Measurements from ENCODE around the gene TMBIM1.
"Not testable (repeated sequence)": the region's sequence is repeated elsewhere in the genome, so short reads cannot be mapped to it uniquely, and the experiment has no call there.

The TMBIM1 gene

DNA sequence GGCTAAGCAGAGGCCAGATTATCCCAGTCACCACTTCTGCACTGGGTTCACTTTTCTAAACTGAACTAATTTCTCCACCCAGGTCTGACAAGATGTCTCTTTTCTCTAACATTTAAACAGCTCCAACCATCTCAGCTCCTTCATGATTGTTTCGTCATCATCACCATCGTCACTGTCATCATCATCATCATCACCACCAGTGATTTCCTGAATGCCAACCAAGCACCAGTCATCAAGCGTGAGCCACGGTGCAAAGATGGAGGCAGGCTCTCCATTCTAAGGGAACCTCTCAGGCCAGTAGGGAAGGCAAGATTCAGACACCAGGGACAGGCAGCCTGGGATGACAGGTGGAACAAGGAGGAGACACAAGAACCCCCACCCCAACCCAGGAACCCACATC is 25.5 kb upstream of the TMBIM1 start:
- DNase-seq: no peak

DNA sequence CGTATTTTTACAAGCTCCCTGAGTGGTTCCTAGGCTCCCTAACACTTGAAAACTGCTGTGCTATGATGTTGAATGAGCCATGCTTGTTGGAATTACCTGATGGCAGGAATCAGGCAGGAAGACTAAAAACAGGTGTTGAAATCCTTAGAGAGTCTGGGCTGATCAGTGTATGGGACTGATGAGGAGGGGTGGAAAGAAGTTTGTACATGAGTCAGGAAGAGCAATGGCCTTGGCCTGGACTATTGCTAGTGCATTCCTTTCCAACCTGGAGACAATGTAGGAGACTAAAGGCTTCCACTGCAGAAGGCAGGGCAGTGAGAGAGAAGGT is 25.0 kb upstream of the TMBIM1 start:
- no peak for DNase-seq

GRCh38 chr2:218315397-218315796 is 23.1 kb upstream of the TMBIM1 start:
- DNase-seq: no peak

DNA sequence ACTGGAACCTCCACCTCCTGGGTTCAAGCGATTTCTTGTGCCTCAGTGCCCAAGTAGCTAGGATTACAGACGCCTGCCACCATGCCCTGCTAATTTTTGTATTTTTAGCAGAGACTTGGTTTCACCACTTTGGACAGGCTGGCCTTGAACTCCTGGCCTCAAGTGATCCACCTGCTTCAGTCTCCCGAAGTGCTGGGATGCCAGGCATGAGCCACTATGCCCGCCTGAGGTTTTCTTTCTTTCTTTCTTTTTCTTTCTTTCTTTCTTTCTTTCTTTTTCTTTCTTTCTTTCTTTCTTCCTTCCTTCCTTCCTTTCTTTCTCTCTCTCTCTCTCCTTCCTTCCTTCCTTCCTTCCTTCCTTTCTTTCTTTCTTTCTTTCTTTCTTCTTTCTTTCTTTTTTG is 22.5 kb upstream of the TMBIM1 start:
- not testable (repeated sequence) for DNase-seq

- DNase-seq: no peak
Observed at GRCh38 chr2:218313356-218313755, 21.1 kb upstream of the TMBIM1 start.

DNA sequence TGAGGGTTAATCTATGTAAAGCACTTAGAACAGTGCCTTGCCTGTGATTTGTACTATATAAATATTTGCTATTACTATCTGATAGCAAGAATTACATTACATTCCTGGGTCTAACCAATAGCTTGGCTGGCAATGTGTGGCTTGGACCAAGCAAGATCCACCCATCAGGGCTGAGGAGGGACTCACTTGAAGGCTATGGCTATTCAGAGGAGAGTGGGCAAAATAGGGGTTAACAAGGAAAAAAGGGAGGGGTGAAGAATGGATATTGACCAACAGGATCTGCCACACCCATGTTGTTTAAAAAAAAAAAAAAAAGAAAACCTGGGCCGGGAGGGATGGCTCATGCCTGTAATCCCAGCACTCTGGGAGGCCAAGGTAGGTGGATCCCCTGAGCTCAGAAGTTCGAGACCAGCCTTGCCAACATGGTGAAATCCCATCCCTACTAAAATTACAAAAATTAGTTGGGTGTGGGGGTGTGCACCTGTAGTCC is 20.0 kb upstream of the TMBIM1 start:
- DNase-seq: no peak

GRCh38 chr2:218311541-218312266 is 19.4 kb upstream of the TMBIM1 start:
- not testable (repeated sequence) for DNase-seq

DNA sequence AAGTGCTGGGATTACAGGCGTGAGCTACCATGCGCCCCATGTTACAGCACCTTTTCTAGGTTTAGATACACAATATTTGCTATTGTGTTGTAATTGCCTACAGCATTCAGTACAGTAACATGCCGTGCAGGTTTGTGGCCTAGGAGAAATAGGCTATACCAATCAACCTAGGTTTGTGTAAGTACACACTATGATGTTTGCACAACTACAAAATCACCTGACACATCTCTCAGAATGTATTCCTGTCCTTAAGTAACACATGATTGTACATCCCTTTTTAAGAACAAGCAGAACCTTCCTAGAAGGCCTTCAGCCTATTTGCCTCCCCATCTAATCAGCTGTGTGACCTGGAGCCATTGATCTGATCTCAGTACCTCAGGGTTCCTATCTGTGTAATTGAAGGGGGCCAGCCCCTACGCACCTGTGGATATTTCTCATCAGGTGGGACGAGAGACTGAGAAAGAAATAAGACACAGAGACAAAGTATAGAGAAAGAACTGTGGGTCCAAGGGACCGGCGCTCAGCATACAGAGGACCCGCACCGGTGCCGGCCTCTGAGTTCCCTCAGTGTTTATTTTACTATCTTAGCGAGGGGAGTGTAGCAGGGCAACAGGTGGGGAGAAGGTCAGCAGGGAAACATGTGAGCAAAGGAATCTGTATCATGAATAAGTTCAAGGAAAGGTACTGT is 18.7 kb upstream of the TMBIM1 start:
- DNase-seq: no peak

GRCh38 chr2:218307415-218308090 is 15.2 kb upstream of the TMBIM1 start:
- DNase-seq: no peak

- DNase-seq: no peak
Observed at GRCh38 chr2:218306184-218306920, 14.0 kb upstream of the TMBIM1 start.

DNA sequence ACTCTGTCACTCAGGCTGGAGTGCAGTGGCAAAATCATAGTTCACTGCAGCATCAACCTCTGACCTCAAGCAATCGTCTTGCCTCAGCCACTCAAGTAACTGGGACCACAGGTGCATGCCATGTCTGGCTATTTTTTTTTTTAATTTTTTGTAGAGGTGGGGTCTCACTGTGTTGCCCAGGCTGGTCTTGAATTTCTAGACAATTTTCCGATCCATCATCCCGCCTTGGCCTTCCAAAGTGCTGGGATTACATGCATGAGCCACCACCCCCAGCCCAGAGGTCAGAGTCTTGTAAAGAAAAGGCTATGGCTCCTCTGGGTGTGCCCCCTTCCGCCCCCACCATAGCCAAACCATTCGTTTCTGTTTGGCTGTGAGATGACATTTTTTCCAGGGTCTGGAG is 13.1 kb upstream of the TMBIM1 start:
- DNase-seq: no peak

DNA sequence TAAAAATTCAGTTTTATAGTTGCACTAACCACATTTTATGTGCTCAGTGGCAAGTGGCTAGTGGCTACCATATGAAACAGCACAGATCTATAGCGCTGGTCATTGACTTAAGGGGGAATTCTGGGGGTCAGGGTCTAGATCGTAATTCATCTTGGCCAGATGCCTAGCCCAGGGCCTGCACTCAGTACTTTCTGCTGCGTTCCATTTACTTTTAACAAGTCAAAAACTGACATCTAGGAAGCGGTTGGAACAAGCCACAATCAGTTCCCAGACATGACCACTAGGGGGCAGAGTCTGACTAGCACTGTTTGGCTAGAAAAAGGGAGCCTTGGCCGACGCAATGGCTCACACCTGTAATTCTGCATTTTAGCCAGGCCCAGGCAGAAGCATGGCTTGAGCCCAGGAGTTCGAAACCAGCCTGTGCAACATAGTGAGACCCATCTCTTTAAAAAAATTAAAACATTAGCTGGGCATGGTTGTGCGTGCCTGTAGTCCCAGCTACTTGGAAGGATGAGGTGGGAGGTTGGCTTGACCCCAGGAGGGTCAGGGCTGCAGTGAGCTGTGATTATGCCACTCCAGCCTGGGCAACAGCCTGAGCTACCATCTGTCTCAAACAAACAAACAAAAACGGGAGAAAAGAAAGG is 9.0 kb upstream of the TMBIM1 start:
- peak; percentile 94 for DNase-seq

- DNase-seq: no peak
Observed at GRCh38 chr2:218300141-218300540, 7.8 kb upstream of the TMBIM1 start.

GRCh38 chr2:218298314-218298875 is 6.1 kb upstream of the TMBIM1 start:
- DNase-seq: no peak

DNA sequence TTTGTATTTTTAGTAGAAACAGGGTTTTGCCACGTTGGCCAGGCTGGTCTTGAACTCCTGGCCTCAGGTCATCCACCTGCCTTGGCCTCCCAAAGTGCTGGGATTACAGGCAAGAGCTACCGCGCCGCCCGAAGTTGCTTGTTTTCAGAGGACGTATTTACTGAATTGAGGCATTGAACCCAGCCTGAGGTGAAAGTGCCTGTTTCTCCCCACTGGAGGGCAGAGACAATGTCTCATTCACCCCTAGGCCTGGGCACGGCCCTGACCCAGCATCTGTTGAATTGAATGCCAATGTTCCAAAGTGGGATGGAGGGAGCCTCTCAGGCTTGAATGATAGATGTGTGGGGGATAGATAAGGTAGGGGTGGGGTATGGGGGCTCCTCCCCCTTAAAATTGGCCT is 4.5 kb upstream of the TMBIM1 start:
- DNase-seq: no peak

DNA sequence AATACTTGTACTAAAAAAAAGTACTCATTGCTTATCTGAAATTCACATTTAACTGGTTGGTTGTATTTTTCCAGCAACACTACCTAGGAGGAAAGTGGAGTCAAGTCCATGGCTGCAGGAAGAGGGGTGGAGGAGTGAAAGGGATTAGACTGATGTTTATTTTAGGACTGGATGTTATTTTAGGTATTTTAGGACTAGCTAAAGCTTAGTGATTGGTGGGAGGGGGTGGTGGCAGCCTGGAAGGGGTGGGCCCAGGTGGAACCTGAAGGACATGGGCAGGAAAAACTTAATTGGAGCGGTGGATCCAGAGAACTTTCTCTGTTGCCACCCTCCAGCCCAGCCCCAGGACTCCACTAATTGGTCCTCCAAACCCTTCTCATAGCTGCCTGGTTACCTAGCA is 3.9 kb upstream of the TMBIM1 start:
- no peak for DNase-seq

GRCh38 chr2:218295029-218295428 is 2.7 kb upstream of the TMBIM1 start:
- DNase-seq: peak; percentile 58

DNA sequence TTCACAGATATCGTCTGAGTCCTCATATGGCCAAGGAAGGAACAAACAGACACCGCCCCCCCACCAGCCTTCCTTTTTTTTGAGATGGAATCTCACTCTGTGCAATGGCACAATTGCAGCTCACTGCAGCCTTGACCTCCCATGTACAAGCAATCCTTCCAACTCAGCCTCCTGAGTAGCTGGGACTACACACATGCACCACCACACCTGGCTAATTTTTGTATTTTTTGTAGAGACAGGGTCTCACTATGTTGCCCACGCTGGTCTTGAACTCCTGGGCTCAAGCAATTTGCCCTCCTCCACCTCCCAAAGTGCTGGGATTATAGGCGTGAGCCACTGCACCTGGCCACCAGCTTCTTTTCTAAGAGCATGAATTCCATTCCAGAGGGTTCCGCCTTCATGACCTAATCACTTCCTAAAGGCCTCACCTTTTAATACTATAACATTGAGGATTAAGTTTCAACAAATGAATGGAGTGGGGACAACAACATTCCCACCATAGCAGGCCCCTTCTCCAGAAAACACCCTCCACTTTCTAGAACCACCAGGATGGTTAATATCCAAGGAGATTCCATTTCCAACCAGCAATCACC is 2.2 kb upstream of the TMBIM1 start:
- DNase-seq: peak; percentile 38

GRCh38 chr2:218293715-218294429 is 1.6 kb upstream of the TMBIM1 start:
- no peak for DNase-seq

DNA sequence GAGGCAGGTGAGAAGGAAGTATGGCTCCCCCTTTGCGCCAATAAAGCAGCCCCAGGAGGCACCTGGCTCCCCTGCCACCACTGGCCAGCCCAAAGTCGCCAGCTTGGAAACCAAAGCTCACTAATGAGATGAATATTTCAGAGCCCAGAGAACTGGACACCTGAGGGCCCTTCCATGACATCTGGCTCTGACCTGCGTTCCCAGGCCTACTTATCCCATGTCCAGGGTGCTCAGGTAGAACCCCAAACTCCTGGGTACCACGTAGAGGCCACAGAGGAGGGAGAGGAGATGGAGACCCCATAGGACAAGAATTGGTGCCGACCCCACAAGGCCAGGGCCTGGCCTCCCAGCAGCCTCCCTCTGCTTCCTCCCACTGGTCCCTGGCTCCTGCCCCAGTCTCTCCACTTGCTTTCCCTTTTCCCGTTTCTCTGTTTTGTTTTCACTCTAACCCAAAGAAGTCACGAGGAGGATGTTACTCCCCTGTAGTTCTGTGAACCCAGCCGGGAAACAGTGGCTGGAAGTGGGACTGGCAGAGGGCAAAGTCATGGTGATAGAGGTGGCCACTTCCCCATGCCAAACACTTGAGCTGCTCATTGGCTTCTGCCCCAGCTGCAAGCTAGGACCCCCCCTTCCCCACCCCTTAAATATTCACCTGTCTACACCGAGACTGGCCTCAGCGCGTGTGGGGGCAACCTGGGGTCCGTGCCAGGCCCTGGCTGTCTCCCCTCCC is 820 bp downstream of the TMBIM1 start:
- no peak for DNase-seq
